IMR-90 (cell line): Measurements from ENCODE around the gene LGALS12.

Experiments
- CEBPB ChIP-seq: IDR thresholded peaks from 2 replicates; pipeline ENCODE4 v1.6.1; 2012; ENCODE audit warnings: low read depth, low read length, improper control_type of control experiment
- CTCF ChIP-seq: conservative IDR thresholded peaks from 2 replicates; pipeline ENCODE4 v1.5.1; 2012; ENCODE audit warnings: mild to moderate bottlenecking, low read depth, low read length, improper control_type of control experiment
- ELK1 ChIP-seq: fragments of 150-350 bp; IDR thresholded peaks from 2 replicates; pipeline ENCODE4 v1.6.1; 2016; ENCODE audit warnings: low read depth, mild to moderate bottlenecking, low read length, moderate library complexity, borderline replicate concordance
- MAZ ChIP-seq: IDR thresholded peaks from 2 replicates; pipeline ENCODE4 v1.6.1; 2012; ENCODE audit warnings: low read depth, mild to moderate bottlenecking, low read length, improper control_type of control experiment, moderate library complexity, borderline replicate concordance
- NFE2L2 ChIP-seq: fragments of 150-350 bp; IDR thresholded peaks from 2 replicates; pipeline ENCODE4 v1.6.1; 2016; ENCODE audit warnings: low read depth, mild to moderate bottlenecking, low read length
- POLR2A ChIP-seq: IDR thresholded peaks from 2 replicates; pipeline ENCODE4 v1.6.1; 2012; ENCODE audit warnings: mild to moderate bottlenecking, low read depth, low read length
- RAD21 ChIP-seq: IDR thresholded peaks from 2 replicates; pipeline ENCODE4 v1.6.1; 2012; ENCODE audit warnings: low read length, improper control_type of control experiment
- RCOR1 ChIP-seq: IDR thresholded peaks from 2 replicates; pipeline ENCODE4 v1.6.1; 2012; ENCODE audit warnings: mild to moderate bottlenecking, low read length, improper control_type of control experiment; ENCODE audit not compliant: insufficient replicate concordance
- RFX5 ChIP-seq: IDR thresholded peaks from 2 replicates; pipeline ENCODE4 v1.8.0; 2012; ENCODE audit warnings: low read depth, mild to moderate bottlenecking, low read length, moderate library complexity
- SMC3 ChIP-seq: fragments of 150-350 bp; IDR thresholded peaks from 2 replicates; pipeline ENCODE4 v1.6.1; 2016; ENCODE audit warnings: low read depth, mild to moderate bottlenecking, antibody characterized with exemption, low read length, moderate library complexity
- USF2 ChIP-seq: fragments of 150-350 bp; IDR thresholded peaks from 2 replicates; pipeline ENCODE4 v1.6.1; 2017; ENCODE audit warnings: mild to moderate bottlenecking, antibody characterized with exemption, low read length, low read depth

- TF ChIP-seq POLR2A (no peak), MAZ (no peak), CTCF (no peak), USF2 (no peak), ELK1 (no peak), RCOR1 (no peak), RAD21 (no peak), SMC3 (no peak), RFX5 (no peak), NFE2L2 (no peak), CEBPB (no peak)
Observed at GRCh38 chr11:63508009-63508408, 2.1 kb downstream of the LGALS12 start.
